DMS114 treated with DMSO at 0.1 percent for 48 hours (cell line): ENCODE data around the gene MSMB.
"Not testable (repeated sequence)": the region's sequence is repeated elsewhere in the genome, so short reads cannot be mapped to it uniquely, and the experiment has no call there.

Experiments used
- DNase-seq: peaks from one replicate; lab custom pipeline; 2025; ENCODE audit not compliant: unreplicated experiment; lab: John Stamatoyannopoulos, UW

MSMB gene

GRCh38 chr10:46070749-46071148, 24.7 kb upstream of the MSMB start:
- no peak for DNase-seq

DNA sequence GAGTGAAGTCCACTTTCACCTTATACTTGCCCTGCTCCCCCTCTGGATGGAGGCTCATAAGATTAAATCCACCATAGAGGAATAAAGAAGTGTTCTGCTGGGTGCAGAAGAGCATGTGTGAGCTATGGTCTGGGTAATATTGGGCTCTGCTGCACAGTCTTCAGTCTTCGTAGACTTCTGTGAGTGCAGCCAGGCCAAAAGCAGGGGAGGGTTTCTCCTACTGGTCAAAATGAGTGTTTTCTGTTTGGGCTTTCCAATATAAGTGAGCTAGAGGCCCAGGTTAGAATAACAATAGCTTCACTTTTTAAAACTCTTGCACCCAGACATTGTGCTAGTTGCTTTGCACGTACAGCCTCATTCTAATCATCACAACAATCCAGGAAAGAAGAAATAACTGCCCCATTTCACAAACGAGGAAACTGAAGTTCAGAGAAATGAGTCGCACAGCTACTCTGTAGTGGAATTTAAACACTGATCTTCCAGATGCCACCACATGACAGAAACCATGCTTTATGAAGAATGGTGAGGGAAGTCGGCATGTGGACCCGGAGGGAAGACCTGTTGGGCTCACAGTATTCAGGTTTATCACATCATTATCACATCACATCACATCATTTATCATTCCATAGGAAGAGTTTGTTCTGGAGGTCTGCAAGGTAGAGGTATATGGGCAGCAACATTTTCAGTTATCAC, 23.8 kb upstream of the MSMB start:
- no peak for DNase-seq

GRCh38 chr10:46068905-46069304, 22.8 kb upstream of the MSMB start:
- no peak for DNase-seq

- DNase-seq = no peak
Observed at GRCh38 chr10:46068117-46068516, 22.0 kb upstream of the MSMB start.

GRCh38 chr10:46064269-46064817, 18.3 kb upstream of the MSMB start:
- DNase-seq = no peak

GRCh38 chr10:46062723-46063428, 16.8 kb upstream of the MSMB start:
- DNase-seq = no peak

DNA sequence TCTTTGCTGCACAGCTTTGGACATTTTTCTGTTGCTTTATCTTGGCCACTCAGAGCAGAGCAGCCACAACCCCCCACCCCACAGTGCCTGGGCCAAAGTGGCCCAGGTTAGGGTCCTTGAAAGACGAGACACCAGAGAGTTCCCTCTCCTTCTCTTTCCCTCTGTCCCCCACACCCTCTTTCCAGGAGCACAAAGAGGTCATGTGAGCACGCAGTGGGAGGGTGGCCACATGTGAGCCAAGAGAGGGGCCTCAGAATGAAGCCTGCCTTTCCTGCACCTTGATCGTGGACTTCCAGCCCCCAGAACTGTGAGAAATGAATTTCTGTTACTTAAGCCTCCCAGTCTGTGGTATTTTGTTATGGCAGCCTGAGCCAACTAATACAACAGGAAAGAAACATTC, 14.6 kb upstream of the MSMB start:
- no peak for DNase-seq

DNA sequence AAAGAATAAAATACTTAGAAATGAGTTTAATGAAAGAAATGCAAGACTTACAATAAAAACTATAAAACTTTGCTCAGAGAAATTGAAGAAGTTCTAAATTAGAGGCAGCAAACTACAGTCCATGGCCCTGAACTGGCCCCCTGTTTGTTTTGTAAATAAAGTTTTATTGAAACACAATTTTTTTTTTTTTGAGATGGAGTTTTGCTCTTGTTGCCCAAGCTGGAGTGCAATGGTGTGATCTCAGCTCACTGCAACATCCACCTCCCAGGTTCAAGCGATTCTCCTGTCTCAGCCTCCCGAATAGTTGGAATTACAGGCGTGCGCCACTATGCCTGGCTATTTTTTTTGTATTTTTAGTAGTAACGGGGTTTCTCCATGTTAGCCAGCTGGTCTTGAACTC, 11.9 kb upstream of the MSMB start:
- DNase-seq = not testable (repeated sequence)

GRCh38 chr10:46057038-46057437, 11.0 kb upstream of the MSMB start:
- DNase-seq = no peak

DNA sequence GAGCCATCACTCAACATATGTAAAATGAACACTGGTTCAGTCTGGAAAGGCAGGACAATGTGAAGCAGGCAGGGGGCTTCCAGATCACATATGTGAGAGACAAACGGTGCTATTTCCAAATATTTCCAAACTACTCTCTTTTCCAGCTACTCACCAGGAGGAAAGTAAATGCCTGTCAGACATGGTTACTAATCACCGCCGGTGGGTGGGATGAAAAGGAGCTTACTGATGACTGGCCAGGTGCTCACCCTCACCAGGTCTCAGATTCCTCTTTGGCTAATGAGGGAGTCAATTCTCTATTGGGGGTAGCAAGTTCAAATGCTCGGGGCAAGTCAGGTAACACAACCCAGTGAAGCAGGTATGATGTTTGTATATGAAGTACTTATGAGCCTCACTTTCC, 9.7 kb upstream of the MSMB start:
- no peak for DNase-seq

DNA sequence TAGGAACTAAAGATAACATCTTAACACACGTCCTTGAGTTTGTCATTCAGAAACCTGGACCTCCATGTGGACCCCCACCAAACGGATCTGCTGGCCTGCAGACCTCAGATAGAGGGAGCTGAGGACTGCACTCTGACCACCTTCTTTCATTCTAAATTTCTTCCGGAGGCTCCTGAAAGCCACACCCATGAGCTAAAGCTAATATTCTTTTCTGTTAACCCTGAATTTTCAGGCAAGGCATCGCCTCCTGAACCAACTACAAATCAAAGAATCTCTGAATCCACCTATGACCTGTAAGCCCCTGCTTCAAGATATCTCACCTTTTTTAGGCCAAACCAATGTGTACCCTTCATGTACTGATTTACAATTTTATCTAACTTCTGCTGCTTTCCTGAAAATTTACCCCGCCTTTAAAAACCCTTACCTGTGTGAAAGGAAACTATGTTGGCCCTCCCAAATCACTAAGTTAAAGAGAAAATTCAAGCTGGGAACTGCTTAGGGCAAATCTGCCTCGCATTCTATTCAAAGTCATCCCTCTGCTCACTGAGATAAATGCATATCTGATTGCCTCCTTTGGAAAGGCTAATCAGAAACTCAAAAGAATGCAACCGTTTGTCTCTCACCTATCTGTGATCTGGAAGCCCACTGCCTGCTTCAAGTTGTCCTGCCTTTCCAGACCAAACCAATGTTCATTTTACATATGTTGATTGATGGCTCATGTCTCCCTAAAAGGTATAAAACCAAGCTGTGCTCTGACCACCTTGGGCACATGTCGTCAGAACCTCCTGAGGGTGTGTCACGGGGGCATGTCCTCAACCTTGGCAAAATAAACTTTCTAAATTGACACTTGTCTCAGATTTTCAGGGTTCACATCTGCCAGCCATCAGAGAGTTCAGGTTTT, 7.7 kb upstream of the MSMB start:
- DNase-seq = no peak

GRCh38 chr10:46052791-46053375, 6.8 kb upstream of the MSMB start:
- no peak for DNase-seq

- no peak for DNase-seq
Observed at GRCh38 chr10:46052057-46052790, 6.2 kb upstream of the MSMB start.

DNA sequence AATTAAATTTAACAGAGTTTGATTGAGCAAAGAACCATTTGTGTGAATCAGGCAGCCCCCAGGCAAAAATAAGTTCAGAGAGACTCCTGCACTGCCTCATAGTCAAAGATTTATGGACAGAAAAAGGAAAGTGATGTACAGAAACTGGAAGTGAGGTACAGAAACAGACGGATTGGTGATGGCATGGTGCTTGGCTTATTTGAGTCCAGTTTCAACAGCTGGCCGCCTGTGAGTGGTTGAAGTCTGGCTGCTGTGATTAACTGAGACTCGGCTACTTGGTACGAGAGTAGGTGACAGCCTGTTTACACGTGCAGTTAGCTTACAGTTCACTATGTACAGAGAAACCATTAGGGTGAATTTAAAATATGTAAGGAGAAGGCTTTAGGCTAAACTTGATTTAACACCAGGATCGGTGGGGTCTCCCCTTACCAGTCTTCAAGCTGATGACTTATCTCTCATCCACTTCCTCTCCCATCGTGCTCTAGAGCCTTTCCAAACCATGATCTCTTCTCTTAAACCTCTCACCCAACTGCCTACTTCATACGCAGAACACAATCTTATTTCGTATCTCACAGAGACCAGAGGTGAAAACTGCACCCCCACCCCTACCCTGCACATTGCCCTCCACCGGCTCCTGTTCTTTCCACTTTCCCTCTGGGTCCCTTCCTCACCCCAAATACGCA, 5.0 kb upstream of the MSMB start:
- no peak for DNase-seq

DNA sequence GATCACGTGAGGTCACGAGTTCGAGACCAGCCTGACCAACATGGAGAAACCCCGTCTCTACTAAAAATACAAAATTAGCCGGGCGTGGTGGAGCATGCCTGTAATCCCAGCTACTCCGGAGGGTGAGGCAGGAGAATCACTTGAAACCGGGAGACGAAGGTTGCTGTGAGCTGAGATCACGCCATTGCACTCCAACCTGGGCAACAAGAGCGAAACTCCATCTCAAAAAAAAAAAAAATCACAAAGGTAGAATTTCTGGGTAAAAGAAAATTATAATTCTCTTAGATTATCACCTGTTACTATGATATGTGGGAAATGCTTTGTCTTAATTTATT, 3.4 kb upstream of the MSMB start:
- DNase-seq = not testable (repeated sequence)

- DNase-seq = no peak
Observed at GRCh38 chr10:46048152-46048551, 2.1 kb upstream of the MSMB start.

DNA sequence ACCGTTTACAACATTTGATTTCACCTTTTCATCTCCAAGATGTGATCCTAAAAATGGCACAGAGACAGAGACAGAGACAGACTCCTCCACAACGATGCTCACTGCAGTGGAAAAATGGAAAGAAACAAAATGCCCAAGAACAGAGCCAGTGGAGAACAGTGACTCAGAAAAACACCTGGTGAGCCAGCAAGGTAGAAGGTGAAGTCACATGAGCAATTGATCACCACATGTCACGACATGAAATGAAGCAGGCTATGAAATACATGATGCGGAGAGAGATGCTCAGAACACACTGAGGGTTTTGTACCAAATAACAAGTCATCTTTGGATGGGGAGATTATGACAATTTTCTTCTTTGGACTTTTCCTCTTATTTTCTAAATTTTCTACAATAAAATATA, 3.5 kb downstream of the MSMB start:
- no peak for DNase-seq

- DNase-seq = no peak
Observed at GRCh38 chr10:46040004-46040403, 6.1 kb downstream of the MSMB start.

DNA sequence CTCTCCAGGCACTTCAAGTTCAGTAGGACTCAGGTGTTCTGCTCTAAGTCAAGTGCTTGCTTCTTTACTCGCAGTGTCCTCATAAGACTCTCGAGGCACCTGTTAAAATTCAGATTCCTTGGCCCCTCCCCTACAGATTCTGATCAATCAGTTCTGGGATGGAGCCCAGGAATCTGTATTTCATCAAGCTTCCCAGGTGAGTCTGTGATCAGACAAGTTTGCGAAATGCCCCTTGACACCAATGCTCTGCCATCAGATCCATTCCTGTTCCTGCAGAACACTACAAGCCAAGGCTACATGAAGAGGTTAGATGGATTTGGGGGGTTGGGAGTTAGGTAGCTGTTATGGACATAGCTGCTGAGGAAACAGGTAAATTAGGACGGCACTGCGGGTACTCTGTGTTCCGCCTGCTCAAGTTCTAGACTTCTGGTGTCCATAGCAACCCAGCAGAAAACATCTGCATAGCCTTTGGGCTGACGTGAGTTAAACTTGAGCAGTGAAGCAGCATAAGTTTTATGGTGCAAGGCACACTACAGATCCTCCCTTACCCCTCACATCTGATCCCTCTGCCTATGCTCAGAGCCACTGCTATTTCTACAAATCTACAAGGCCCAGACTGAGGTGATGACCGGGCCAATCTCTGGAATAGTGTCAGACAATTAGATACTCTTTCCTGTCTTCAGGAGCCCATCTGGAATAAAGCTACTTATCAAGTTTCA, 8.8 kb downstream of the MSMB start:
- DNase-seq = no peak
